ENCODE results near the gene PEAK1. TPM values are rescaled to one million over a fixed set of nuclear protein-coding genes. Genes with fewer than 3 reads are reported as not detected.

Gene PEAK1
- total RNA-seq, 2 experiments from 2014 or later, result 9.2 to 11.0 TPM

- POLR2A ChIA-PET, result interaction anchor here (0.6 to 1.3 kb wide), 7 partner anchors 11 to 168 kb away, joined by 3 to 7 read pairs (median 4); partner anchors contain the start of gene PSTPIP1
- Mint-ChIP-seq H3K4me1 (ENCODE audit: low read depth) (peaks cover 37% of the 10 kb centered on the region), H3K4me3 (peak overlapping the region; percentile 97), H3K27ac (peak overlapping the region; percentile 84), H3K9me3 (no peaks in the 10 kb centered on the region), H3K27me3 (peaks cover 4% of the 10 kb centered on the region), H3K36me3 (ENCODE audit: low read depth) (peaks cover 7% of the 10 kb centered on the region)
- Histone ChIP-seq H3K9me3 (ENCODE audit: control insufficient read depth in 1 of 2, insufficient read depth in 1 of 2, low read length in 2 of 2) (no peaks in the 10 kb centered on the region), H3K27me3 (ENCODE audit: control insufficient read depth in 1 of 2, insufficient read depth in 2 of 2, low read length in 2 of 2) (no peaks in the 10 kb centered on the region), H3K4me1 (ENCODE audit: insufficient read depth, low read length) (peaks cover 18% of the 10 kb centered on the region), H3K4me3 (ENCODE audit: low read length) (peak overlapping the region; percentile 60), H3K36me3 (ENCODE audit: insufficient read depth, low read length) (no peaks in the 10 kb centered on the region), H3K27ac (ENCODE audit: low read depth in 1 of 2, low read length in 2 of 2) (no peak overlapping the region)
- ATAC-seq (ENCODE audit: poor library complexity) (no peak), DNase-seq (no peak)
- CTCF ChIA-PET, result no interaction called here
- intact Hi-C loops (cut with DNase I, micrococcal nuclease), result loop anchor here (2.0 to 10.0 kb wide), 5 partner anchors 139 to 1803 kb away; partner anchors contain the start of genes HMG20A (in 1 of the 2), MORF4L1 (in 1 of the 2), PEAK1 (in 1 of the 2) and RCN2 (in 1 of the 2)
- no peak for TF ChIP-seq CTCF (IDR thresholded peaks at IDR 0.05)
These were observed 348.3 kb downstream of the PEAK1 start for GRCh38 chr15:77071305-77072223.

- ChIA-PET CTCF (interaction anchor here (1.5 kb wide), 1 partner anchor 98 kb away, joined by 5 read pairs; no protein-coding TSS in a partner anchor), POLR2A (interaction anchor here (0.6 to 1.3 kb wide), 7 partner anchors 10 to 167 kb away, joined by 3 to 7 read pairs (median 4); partner anchors contain the start of gene PSTPIP1)
- DNase-seq, result peak; percentile 85 to 95 (median 92)
- H3K4me3 ChIP-seq (ENCODE audit: low read length), result peak within 1 kb of the TSS; percentile 60
- Mint-ChIP-seq H3K27me3 (peaks cover 3% of the 10 kb centered on the region), H3K4me1 (ENCODE audit: low read depth) (peaks cover 37% of the 10 kb centered on the region), H3K9me3 (no peaks in the 10 kb centered on the region), H3K27ac (peak within 1 kb of the TSS; percentile 85), H3K36me3 (ENCODE audit: low read depth) (peaks cover 7% of the 10 kb centered on the region), H3K4me3 (peak within 1 kb of the TSS; percentile 97)
- no peaks in the 10 kb centered on the region for H3K27me3 ChIP-seq (ENCODE audit: control insufficient read depth in 1 of 2, insufficient read depth in 2 of 2, low read length in 2 of 2)
- no peak for TF ChIP-seq CTCF (IDR thresholded peaks at IDR 0.05)
- intact Hi-C loops (cut with DNase I, micrococcal nuclease), result loop anchor here (2.0 to 10.0 kb wide), 5 partner anchors 138 to 1804 kb away; partner anchors contain the start of genes HMG20A (in 1 of the 2), MORF4L1 (in 1 of the 2), PEAK1 (in 1 of the 2) and RCN2 (in 1 of the 2)
- peaks cover 18% of the 10 kb centered on the region for H3K4me1 ChIP-seq (ENCODE audit: insufficient read depth, low read length)
- no peaks in the 10 kb centered on the region for H3K9me3 ChIP-seq (ENCODE audit: control insufficient read depth in 1 of 2, insufficient read depth in 1 of 2, low read length in 2 of 2)
- peak; percentile 99 for ATAC-seq (ENCODE audit: poor library complexity)
- no peak within 1 kb of the TSS for H3K27ac ChIP-seq (ENCODE audit: low read depth in 1 of 2, low read length in 2 of 2)
- H3K36me3 ChIP-seq (ENCODE audit: insufficient read depth, low read length), result no peaks in the 10 kb centered on the region
These were observed 349.2 kb downstream of the PEAK1 start, which contains the start of gene TSPAN3 for GRCh38 chr15:77070495-77071304. Gene TSPAN3 (minus strand): TSS chr15:77071109. CDS start chr15:77070954, 155 bp downstream.

GRCh38 chr15:77070180-77070494 is 349.8 kb downstream of the PEAK1 start:
- Mint-ChIP-seq H3K27me3 (no peaks in the 10 kb centered on the region), H3K4me1 (ENCODE audit: low read depth) (peaks cover 37% of the 10 kb centered on the region), H3K27ac (peak overlapping the region; percentile 85), H3K4me3 (peak overlapping the region; percentile 92), H3K9me3 (no peaks in the 10 kb centered on the region), H3K36me3 (ENCODE audit: low read depth) (peaks cover 7% of the 10 kb centered on the region)
- no peak for TF ChIP-seq CTCF (IDR thresholded peaks at IDR 0.05)
- no peak for ATAC-seq (ENCODE audit: poor library complexity)
- Histone ChIP-seq H3K36me3 (ENCODE audit: insufficient read depth, low read length) (no peaks in the 10 kb centered on the region), H3K4me1 (ENCODE audit: insufficient read depth, low read length) (peaks cover 18% of the 10 kb centered on the region), H3K27ac (ENCODE audit: low read depth in 1 of 2, low read length in 2 of 2) (no peak overlapping the region), H3K27me3 (ENCODE audit: control insufficient read depth in 1 of 2, insufficient read depth in 2 of 2, low read length in 2 of 2) (no peaks in the 10 kb centered on the region), H3K4me3 (ENCODE audit: low read length) (peak overlapping the region; percentile 60), H3K9me3 (ENCODE audit: control insufficient read depth in 1 of 2, insufficient read depth in 1 of 2, low read length in 2 of 2) (no peaks in the 10 kb centered on the region)
- DNase-seq, result no peak
- CTCF ChIA-PET, result interaction anchor here (1.5 kb wide), 1 partner anchor 97 kb away, joined by 5 read pairs; no protein-coding TSS in a partner anchor
- POLR2A ChIA-PET, result interaction anchor here (1.3 kb wide), 2 partner anchors 29 to 75 kb away, joined by 6 to 7 read pairs; partner anchors contain the start of gene PSTPIP1
- intact Hi-C loops (cut with DNase I, micrococcal nuclease), result loop anchor here (2.0 to 10.0 kb wide), 5 partner anchors 138 to 1805 kb away; partner anchors contain the start of genes HMG20A (in 1 of the 2), MORF4L1 (in 1 of the 2), PEAK1 (in 1 of the 2) and RCN2 (in 1 of the 2)

Data from CD4-positive, alpha-beta T cell (primary cell).